ENCODE results near the gene GRM8.

DNA sequence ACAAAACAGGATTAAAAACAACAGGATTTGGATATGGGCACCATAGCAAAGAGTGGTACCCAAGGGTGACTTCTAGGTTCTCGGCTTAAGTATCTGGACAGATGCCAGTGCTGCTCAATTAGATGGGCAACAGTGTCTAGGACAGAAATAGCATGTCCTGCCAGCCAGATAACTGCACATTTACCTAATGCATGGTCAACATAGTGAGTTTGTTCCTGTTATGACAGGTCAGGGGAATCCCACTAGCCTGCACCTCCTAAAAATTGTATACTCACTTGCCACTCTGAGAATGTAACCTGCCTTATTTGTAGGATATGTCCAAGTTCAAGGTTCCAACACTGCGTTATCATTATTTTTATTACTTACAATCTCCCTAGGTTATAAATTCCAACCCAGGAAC is 471.7 kb downstream of the GRM8 start:
- TF ChIP-seq CTCF (conservative IDR thresholded peaks at IDR 0.05; ENCODE audit: low read depth, low read length): no peak
- TF ChIP-seq EZH2phosphoT487 (IDR thresholded peaks at IDR 0.05; ENCODE audit: borderline replicate concordance, low read length): no peak
- TF ChIP-seq EZH2 (IDR thresholded peaks at IDR 0.05; ENCODE audit: low read length, unreplicated experiment): no peak

Measured in PC-3 (cell line).